SK-N-SH (cell line): ENCODE data around the gene FNDC11. TPM values are rescaled to one million over a fixed set of nuclear protein-coding genes. Genes with fewer than 3 reads are reported as not detected.

ENCODE experiments used
- CTCF ChIA-PET: fragments of 300-600, 350-600 bp; formaldehyde crosslinking; extraction: SDS; loops from one replicate; lab custom pipeline; 2021; lab: Yijun Ruan, JAX
- POLR2A ChIA-PET: fragments of 350-600 bp; sonication (Branson Sonifier 250); formaldehyde crosslinking; extraction: SDS; loops from one replicate; lab custom pipeline; 2020; ENCODE audit warnings: antibody characterized with exemption, inconsistent platforms; lab: Yijun Ruan, JAX
- DNase-seq: peaks from one replicate; pipeline ENCODE4 v3.0.0; 2012
- H2AFZ ChIP-seq: fragments of 200-600 bp; sonication (generic); 2 replicates; pipeline ENCODE4 v1.8.1; 2016; ENCODE audit warnings: antibody characterized with exemption, mild to moderate bottlenecking, low read depth
- H3F3A ChIP-seq: fragments of 200-600 bp; sonication (generic); replicated peaks from 2 replicates; pipeline ENCODE3; 2016; ENCODE audit warnings: antibody characterized with exemption, mild to moderate bottlenecking; ENCODE audit not compliant: insufficient read depth
- H3K27ac ChIP-seq, 2 experiments: fragments of 200-500 bp in 1 of 2; fragments of 200-600 bp in 1 of 2; sonication (Bioruptor generic) in 1 of 2; sonication (generic), shearing (Covaris generic) in 1 of 2; 2 replicates each; pipeline versions ENCODE4 v1.5.1 to v1.6.1; 2014 to 2016; ENCODE audit warnings: low read depth in 2 of 2, inconsistent platforms in 1 of 2, low read length in 1 of 2, mild to moderate bottlenecking in 1 of 2, mixed read lengths in 1 of 2
- H3K27me3 ChIP-seq: fragments of 200-600 bp; sonication (generic), shearing (Covaris generic); 2 replicates; pipeline ENCODE4 v1.6.1; 2016; ENCODE audit warnings: mixed run types; ENCODE audit not compliant: insufficient read depth
- H3K36me3 ChIP-seq, 2 experiments: fragments of 200-500 bp in 1 of 2; fragments of 200-600 bp in 1 of 2; sonication (Bioruptor generic) in 1 of 2; sonication (generic) in 1 of 2; replicated peaks in 1 of 2; 2 replicates each; pipeline versions ENCODE3 to v1.5.1; 2014 to 2016; ENCODE audit warnings: low read length in 1 of 2, mild to moderate bottlenecking in 1 of 2; ENCODE audit not compliant: insufficient read depth in 2 of 2, control insufficient read depth in 1 of 2
- H3K4me1 ChIP-seq, 2 experiments: fragments of 200-500 bp in 1 of 2; fragments of 200-600 bp in 1 of 2; sonication (Bioruptor generic) in 1 of 2; sonication (generic), shearing (Covaris generic) in 1 of 2; 2 replicates each; pipeline versions ENCODE4 v1.5.1 to v1.6.1; 2014 to 2016; ENCODE audit warnings: low read depth in 1 of 2, low read length in 1 of 2, mixed run types in 1 of 2; ENCODE audit not compliant: insufficient read depth in 2 of 2, control insufficient read depth in 1 of 2
- H3K4me2 ChIP-seq: fragments of 200-600 bp; sonication (generic), shearing (Covaris generic); 2 replicates; pipeline ENCODE4 v1.6.1; 2017; ENCODE audit warnings: mixed run types
- H3K4me3 ChIP-seq, 2 experiments: fragments of 200-500 bp in 1 of 2; fragments of 200-600 bp in 1 of 2; sonication (Bioruptor generic) in 1 of 2; sonication (generic), shearing (Covaris generic) in 1 of 2; 2 replicates each; pipeline versions ENCODE4 v1.5.1 to v1.8.1; 2014 to 2016; ENCODE audit warnings: low read depth in 2 of 2, inconsistent platforms in 1 of 2, low read length in 1 of 2, mild to moderate bottlenecking in 1 of 2, mixed read lengths in 1 of 2, moderate library complexity in 1 of 2
- H3K79me2 ChIP-seq: fragments of 200-600 bp; sonication (generic); 2 replicates; pipeline ENCODE4 v1.8.1; 2017; ENCODE audit warnings: mild to moderate bottlenecking; ENCODE audit not compliant: insufficient read depth
- H3K9ac ChIP-seq: fragments of 200-600 bp; sonication (generic); 2 replicates; pipeline ENCODE4 v1.6.1; 2017; ENCODE audit warnings: mixed run types
- H3K9me2 ChIP-seq: fragments of 200-600 bp; sonication (generic); 2 replicates; pipeline ENCODE4 v1.6.1; 2017; ENCODE audit warnings: mixed run types
- H3K9me3 ChIP-seq: fragments of 200-600 bp; sonication (generic); 2 replicates; pipeline ENCODE4 v1.6.1; 2017; ENCODE audit warnings: mixed run types, mild to moderate bottlenecking, moderate library complexity
- H4K20me1 ChIP-seq: fragments of 200-600 bp; sonication (generic); 2 replicates; pipeline ENCODE4 v1.6.1; 2017; ENCODE audit warnings: mild to moderate bottlenecking, mixed run types; ENCODE audit not compliant: insufficient read depth
- CHD2 ChIP-seq: fragments of 150-350 bp; IDR thresholded peaks from 2 replicates; pipeline ENCODE4 v1.6.1; 2018; ENCODE audit warnings: low read length; ENCODE audit not compliant: partially characterized antibody
- CTCF ChIP-seq: fragments of 200-600 bp; sonication (generic); IDR thresholded peaks from 2 replicates; pipeline ENCODE4 v1.6.1; 2017; ENCODE audit warnings: antibody characterized with exemption, mild to moderate bottlenecking, moderate library complexity
- FOXJ3 ChIP-seq: sonication (generic); formaldehyde crosslinking; IDR thresholded peaks from 2 replicates; pipeline ENCODE4 v1.5.1; 2020; ENCODE audit warnings: mild to moderate bottlenecking, missing genetic modification reagents
- FOXM1 ChIP-seq: IDR thresholded peaks from 2 replicates; pipeline ENCODE4 v1.4.0; 2012; ENCODE audit warnings: low read depth, mild to moderate bottlenecking
- GATA2 ChIP-seq: sonication (generic); formaldehyde crosslinking; IDR thresholded peaks from 2 replicates; pipeline ENCODE4 v1.5.0; 2020; ENCODE audit warnings: mild to moderate bottlenecking, missing genetic modification reagents
- MEF2A ChIP-seq: IDR thresholded peaks from 2 replicates; pipeline ENCODE4 v1.4.0; 2012; ENCODE audit warnings: low read depth, borderline replicate concordance
- NFIC ChIP-seq: IDR thresholded peaks from 2 replicates; pipeline ENCODE4 v1.4.0; 2012; ENCODE audit warnings: borderline replicate concordance
- NRF1 ChIP-seq: IDR thresholded peaks from 2 replicates; pipeline ENCODE4 v1.6.1; 2012; ENCODE audit warnings: low read depth, mild to moderate bottlenecking, low read length
- REST ChIP-seq: IDR thresholded peaks from 2 replicates; pipeline ENCODE4 v1.6.1; 2012; ENCODE audit warnings: mild to moderate bottlenecking, low read depth, low read length, moderate library complexity
- RXRA ChIP-seq: IDR thresholded peaks from 2 replicates; pipeline ENCODE4 v1.4.0; 2012; ENCODE audit warnings: low read depth, mild to moderate bottlenecking, borderline replicate concordance
- TAF1 ChIP-seq: IDR thresholded peaks from 2 replicates; pipeline ENCODE4 v1.6.1; 2012; ENCODE audit warnings: low read depth, mild to moderate bottlenecking, low read length, moderate library complexity, borderline replicate concordance
- TCF12 ChIP-seq: IDR thresholded peaks from 2 replicates; pipeline ENCODE4 v1.4.0; 2012
- TEAD4 ChIP-seq: IDR thresholded peaks from 2 replicates; pipeline ENCODE4 v1.4.0; 2012; ENCODE audit warnings: mild to moderate bottlenecking, borderline replicate concordance; ENCODE audit not compliant: insufficient read depth
- YY1 ChIP-seq: IDR thresholded peaks from 2 replicates; pipeline ENCODE4 v1.4.0; 2012; ENCODE audit warnings: low read depth, mild to moderate bottlenecking
- WGBS: methylation state at CpG from one replicate; pipeline ENCODE4 v1.1.6; 2017; ENCODE audit warnings: low lambda C conversion rate; 5-methylcytosine and 5-hydroxymethylcytosine counted together
- polyA plus RNA-seq, 3 experiments: library from polyadenylated mRNA; depleted of rRNA; stranded (reverse); fragments of >200 nt; gene quantifications; 2 replicates each; pipeline ENCODE4 v1.2.3, GENCODE V29; 2012

The FNDC11 gene
- polyA plus RNA-seq, 1 of the 3 experiments (the other 2 are of a cell fraction), result 5.5 TPM

GRCh38 chr20:63545814-63546213 lies 8.1 kb upstream of the FNDC11 start:
- Histone ChIP-seq H2AFZ (no peak overlapping the region), H3K9me3 (no peaks in the 10 kb centered on the region), H3K4me1 (peaks cover 0 to 3% of the 10 kb centered on the region in 2 experiments; a peak in 1 of 4 replicates), H3K36me3 (no peaks in the 10 kb centered on the region), H3K79me2 (no peaks in the 10 kb centered on the region), H3F3A (no peaks in the 10 kb centered on the region), H3K27ac (no peak overlapping the region), H4K20me1 (no peaks in the 10 kb centered on the region), H3K27me3 (no peaks in the 10 kb centered on the region), H3K9ac (no peak overlapping the region), H3K4me2 (no peak overlapping the region), H3K9me2 (no peaks in the 10 kb centered on the region), H3K4me3 (no peak overlapping the region)
- 61% methylated on average over 4 of the region's 6 CpGs for WGBS
- TF ChIP-seq CHD2 (no peak), REST (no peak), TEAD4 (no peak), TAF1 (no peak), YY1 (no peak), RXRA (no peak), NRF1 (no peak), MEF2A (no peak), NFIC (no peak), TCF12 (no peak), FOXJ3 (CRISPR knock-in tag) (no peak), FOXM1 (no peak)
- CTCF ChIA-PET, result interaction anchor here (1.7 to 8.2 kb wide), 2 partner anchors 7 to 428 kb away, joined by 4 to 66 read pairs; partner anchors contain the start of gene PTK6
- DNase-seq, result no peak
- POLR2A ChIA-PET, result no interaction called here

GRCh38 chr20:63546256-63546955 lies 7.6 kb upstream of the FNDC11 start:
- ChIA-PET POLR2A (no interaction called here), CTCF (interaction anchor here (1.7 to 8.2 kb wide), 2 partner anchors 7 to 427 kb away, joined by 4 to 66 read pairs; partner anchors contain the start of gene PTK6)
- H3F3A ChIP-seq, result no peaks in the 10 kb centered on the region
- no peaks in the 10 kb centered on the region for H4K20me1 ChIP-seq
- peaks cover 0 to 2% of the 10 kb centered on the region in 2 experiments; a peak in 1 of 4 replicates for H3K4me1 ChIP-seq
- no peaks in the 10 kb centered on the region for H3K9me3 ChIP-seq
- H3K27me3 ChIP-seq, result no peaks in the 10 kb centered on the region
- no peaks in the 10 kb centered on the region for H3K36me3 ChIP-seq
- 71% methylated on average over 11 of the region's 20 CpGs for WGBS
- no peak overlapping the region for H3K27ac ChIP-seq
- no peak overlapping the region for H3K9ac ChIP-seq
- no peaks in the 10 kb centered on the region for H3K9me2 ChIP-seq
- H3K4me3 ChIP-seq, result no peak overlapping the region
- TF ChIP-seq TCF12 (no peak), GATA2 (CRISPR knock-in tag) (no peak), CTCF (no peak)
- no peaks in the 10 kb centered on the region for H3K79me2 ChIP-seq
- H3K4me2 ChIP-seq, result no peak overlapping the region
- no peak overlapping the region for H2AFZ ChIP-seq
- no peak for DNase-seq
